HG03175 (cell line): ENCODE measurements around the gene APOA5.
A peak's percentile ranks its signal among the peaks of the same experiment; 100 is the strongest.
"Not testable (repeated sequence)": the region's sequence is repeated elsewhere in the genome, so short reads cannot be mapped to it uniquely, and the experiment has no call there.

Experiments used
- ATAC-seq: cut with Tn5 transposase; IDR thresholded peaks from one replicate; pipeline ENCODE4 v1.9.1; 2021; ENCODE audit warnings: mild to moderate bottlenecking, moderate library complexity; ENCODE audit not compliant: unreplicated experiment

Gene APOA5

GRCh38 chr11:116801662-116802061 lies 10.0 kb upstream of the APOA5 start:
- ATAC-seq, result not testable (repeated sequence)

- ATAC-seq, result no peak
Observed at GRCh38 chr11:116800610-116801009, 8.9 kb upstream of the APOA5 start.

- no peak for ATAC-seq
Observed at GRCh38 chr11:116798368-116798767, 6.7 kb upstream of the APOA5 start.

GRCh38 chr11:116797816-116798215 lies 6.1 kb upstream of the APOA5 start:
- ATAC-seq, result no peak

GRCh38 chr11:116796548-116796947 lies 4.9 kb upstream of the APOA5 start:
- no peak for ATAC-seq

- ATAC-seq, result no peak
Observed at GRCh38 chr11:116794851-116795250, 3.2 kb upstream of the APOA5 start.

GRCh38 chr11:116793772-116794097 lies 2.1 kb upstream of the APOA5 start:
- no peak for ATAC-seq

- no peak for ATAC-seq
Observed at GRCh38 chr11:116792869-116793771, 1.4 kb upstream of the APOA5 start.

GRCh38 chr11:116792144-116792868 lies 627 bp upstream of the APOA5 start:
- no peak for ATAC-seq

GRCh38 chr11:116791002-116791812 lies 472 bp downstream of the APOA5 start:
- ATAC-seq, result peak; percentile 38

GRCh38 chr11:116790167-116791001 lies 1.3 kb downstream of the APOA5 start:
- ATAC-seq, result no peak

- no peak for ATAC-seq
Observed at GRCh38 chr11:116788975-116789374, 2.7 kb downstream of the APOA5 start.

GRCh38 chr11:116788534-116788933 lies 3.1 kb downstream of the APOA5 start:
- ATAC-seq, result no peak

- ATAC-seq, result peak; percentile 89
Observed at GRCh38 chr11:116787786-116788486, 3.7 kb downstream of the APOA5 start, which contains the start of gene ZPR1. Gene ZPR1, minus strand, starts transcription at chr11:116788023. Its CDS starts 33 bp downstream, at chr11:116787990.

- ATAC-seq, result peak; percentile 18
Observed at GRCh38 chr11:116787436-116787785, 4.3 kb downstream of the APOA5 start.

GRCh38 chr11:116786966-116787365 lies 4.7 kb downstream of the APOA5 start:
- ATAC-seq, result no peak

- no peak for ATAC-seq
Observed at GRCh38 chr11:116786326-116786725, 5.4 kb downstream of the APOA5 start.

- no peak for ATAC-seq
Observed at GRCh38 chr11:116782728-116783127, 9.0 kb downstream of the APOA5 start.

GRCh38 chr11:116778556-116778955 lies 13.1 kb downstream of the APOA5 start:
- no peak for ATAC-seq

- no peak for ATAC-seq
Observed at GRCh38 chr11:116777056-116777455, 14.6 kb downstream of the APOA5 start.
